ENCODE data around the gene MED7.

The MED7 gene

GRCh38 chr5:157162919-157163510 is 20.4 kb upstream of the MED7 start:
- DNase-seq = no peak

GRCh38 chr5:157161996-157162395 is 19.3 kb upstream of the MED7 start:
- DNase-seq = no peak

- DNase-seq = no peak
These were observed 17.3 kb upstream of the MED7 start for GRCh38 chr5:157160001-157160400.

- peak; percentile 26 for DNase-seq
These were observed 16.6 kb upstream of the MED7 start for GRCh38 chr5:157159209-157159751.

GRCh38 chr5:157157293-157157891 is 14.7 kb upstream of the MED7 start:
- DNase-seq = no peak

GRCh38 chr5:157155297-157155696 is 12.6 kb upstream of the MED7 start:
- no peak for DNase-seq

GRCh38 chr5:157150995-157151394 is 8.3 kb upstream of the MED7 start:
- DNase-seq = no peak

- DNase-seq = peak; percentile 65
These were observed 6.3 kb upstream of the MED7 start for GRCh38 chr5:157148734-157149615.

- DNase-seq = peak; percentile 36
These were observed 684 bp upstream of the MED7 start for GRCh38 chr5:157143127-157143971.

GRCh38 chr5:157137691-157138090 is 5.0 kb downstream of the MED7 start:
- no peak for DNase-seq

- no peak for DNase-seq
These were observed 10.4 kb downstream of the MED7 start for GRCh38 chr5:157132281-157132612.

GRCh38 chr5:157130925-157131324 is 11.7 kb downstream of the MED7 start:
- DNase-seq = no peak

- no peak for DNase-seq
These were observed 21.0 kb downstream of the MED7 start for GRCh38 chr5:157121709-157122108.

- no peak for DNase-seq
These were observed 22.6 kb downstream of the MED7 start for GRCh38 chr5:157120102-157120501.

- DNase-seq = no peak
These were observed 26.1 kb downstream of the MED7 start for GRCh38 chr5:157116483-157116954.

GRCh38 chr5:157115502-157115901 is 27.2 kb downstream of the MED7 start:
- no peak for DNase-seq

GRCh38 chr5:157115012-157115411 is 27.7 kb downstream of the MED7 start:
- DNase-seq = no peak

GRCh38 chr5:157113002-157113401 is 29.7 kb downstream of the MED7 start:
- DNase-seq = no peak

GRCh38 chr5:157109744-157110143 is 32.9 kb downstream of the MED7 start:
- DNase-seq = no peak

- DNase-seq = peak; percentile 8
These were observed 33.7 kb downstream of the MED7 start, which contains the start of gene HAVCR2 for GRCh38 chr5:157108976-157109375. Gene HAVCR2, minus strand, starts transcription at chr5:157109044. Its CDS starts 61 bp downstream, at chr5:157108983.

GRCh38 chr5:157107508-157107907 is 35.2 kb downstream of the MED7 start:
- no peak for DNase-seq

- no peak for DNase-seq
These were observed 35.8 kb downstream of the MED7 start for GRCh38 chr5:157106630-157107461.
